ENCODE measurements around the gene GALNT1. TPM values are rescaled to one million over a fixed set of nuclear protein-coding genes. Genes with fewer than 3 reads are reported as not detected.

The GALNT1 gene
- total RNA-seq, 1 experiment from 2014 or later, result 77.9 TPM

GRCh38 chr18:35618289-35618688 is 36.7 kb downstream of the GALNT1 start:
- no peak overlapping the region for H3T11ph ChIP-seq (ENCODE audit: low read length)
- no peaks in the 10 kb centered on the region; the same call in 1 of the 2 replicates for H3K79me2 ChIP-seq (ENCODE audit: insufficient read depth, low read length)
- no peaks in the 10 kb centered on the region for H3K23me2 ChIP-seq (ENCODE audit: insufficient read length, low read depth, low read length, poor library complexity, severe bottlenecking)
- no peak overlapping the region for H4K5ac ChIP-seq (ENCODE audit: insufficient read length, low read depth, low read length)
- no peak overlapping the region for H3K27ac ChIP-seq (ENCODE audit: insufficient read length, low read depth, low read length)
- Mint-ChIP-seq H3K27me3 (ENCODE audit: low read depth) (no peaks in the 10 kb centered on the region), H3K4me1 (peaks cover 6% of the 10 kb centered on the region in 2 experiments; a peak in 3 of 4 replicates), H3K9me3 (0 out of 5 replicates have a peak, but pooled peaks cover 0 to 1% of the 10 kb centered on the region in 2 experiments), H3K4me3 (no peak overlapping the region), H3K27ac (no peak overlapping the region), H3K36me3 (ENCODE audit: insufficient read depth in 1 of 3, low read depth in 3 of 3) (peaks cover 0 to 3% (median 0%) of the 10 kb centered on the region in 3 experiments; a peak in 1 of 7 replicates)
- no peaks in the 10 kb centered on the region for H4K20me1 ChIP-seq (ENCODE audit: control insufficient read depth, insufficient read depth, insufficient read length)
- no peaks in the 10 kb centered on the region for H3K9me3 ChIP-seq (ENCODE audit: control insufficient read depth, low read depth, low read length)
- H2BK120ac ChIP-seq (ENCODE audit: low read depth, low read length, poor library complexity, severe bottlenecking), result no peak overlapping the region
- H2BK20ac ChIP-seq (ENCODE audit: low read depth, low read length, poor library complexity, severe bottlenecking), result no peak overlapping the region
- no peak overlapping the region for H3K23ac ChIP-seq (ENCODE audit: insufficient read length, low read depth, low read length)
- no peak overlapping the region for H4K8ac ChIP-seq (replicated peaks; ENCODE audit: insufficient read length, low read depth, low read length)
- H3K4me2 ChIP-seq (ENCODE audit: insufficient read depth, insufficient read length, low read length), result no peak overlapping the region
- no peak for DNase-seq
- no peak overlapping the region for H2AFZ ChIP-seq (ENCODE audit: low read length)
- no peak overlapping the region for H2BK15ac ChIP-seq (ENCODE audit: low read depth, low read length)
- no peaks in the 10 kb centered on the region for H3K4me1 ChIP-seq (ENCODE audit: insufficient read depth, low read length)
- no peak overlapping the region for H4K91ac ChIP-seq (ENCODE audit: insufficient read length, low read depth, low read length)
- H2BK12ac ChIP-seq (ENCODE audit: insufficient read length, low read depth, low read length), result no peak overlapping the region
- TF ChIP-seq CTCF (conservative IDR thresholded peaks at IDR 0.05), result no peak
- no peaks in the 10 kb centered on the region for H3K79me1 ChIP-seq (ENCODE audit: insufficient read depth, low read depth, low read length, poor library complexity, severe bottlenecking)
- no peak overlapping the region for H2BK5ac ChIP-seq (ENCODE audit: insufficient read length, low read length)
- no peak overlapping the region for H3K14ac ChIP-seq (ENCODE audit: insufficient read depth, low read length)
- H3K56ac ChIP-seq (ENCODE audit: insufficient read length, low read depth, low read length), result no peak overlapping the region
- no peaks in the 10 kb centered on the region for H3K27me3 ChIP-seq (ENCODE audit: insufficient read depth, low read length)
- no peak overlapping the region for H3K4ac ChIP-seq (ENCODE audit: low read depth, low read length)
- H3K18ac ChIP-seq (ENCODE audit: insufficient read length, low read depth, low read length), result no peak overlapping the region
- no peak overlapping the region for H2AK5ac ChIP-seq (ENCODE audit: insufficient read length, low read length)
- H3K9ac ChIP-seq (ENCODE audit: extremely low read depth, insufficient read length, low read length), result no peak overlapping the region
